ENCODE data around the gene NDUFA12.

Gene NDUFA12

GRCh38 chr12:94922561-94922960, 80.9 kb downstream of the NDUFA12 start:
- TF ChIP-seq CTCF (IDR thresholded peaks at IDR 0.05; ENCODE audit: low read depth, low read length) = no peak
- peak; percentile 12 for DNase-seq (ENCODE audit: low read depth, low spot score)
- in situ Hi-C loops (cut with HindIII; ENCODE audit: low sequenced_read_pairs) = no loop called here
- H3K4me3 ChIP-seq (ENCODE audit: low read depth, low read length) = no peak overlapping the region

Data from astrocyte of the spinal cord (primary cell).